Loucy (cell line): ENCODE measurements around the gene NKX2-4.

Experiments used
- H2AFZ ChIP-seq: fragments of 200-600 bp; sonication (generic); 2 replicates; pipeline ENCODE4 v1.6.0; 2016; ENCODE audit warnings: antibody characterized with exemption, mild to moderate bottlenecking, low read length, moderate library complexity
- H3F3A ChIP-seq: fragments of 200-600 bp; 2 replicates; pipeline ENCODE4 v1.6.0; 2016; ENCODE audit warnings: antibody characterized with exemption, low read depth, mild to moderate bottlenecking
- H3K27me3 ChIP-seq: fragments of 200-600 bp; sonication (generic); 2 replicates; pipeline ENCODE4 v1.6.1; 2014; ENCODE audit warnings: low read length, mild to moderate bottlenecking; ENCODE audit not compliant: insufficient read depth, poor library complexity, severe bottlenecking
- H3K36me3 ChIP-seq: fragments of 200-600 bp; sonication (generic); 2 replicates; pipeline ENCODE4 v1.6.1; 2016; ENCODE audit warnings: low read length; ENCODE audit not compliant: insufficient read depth
- H3K4me1 ChIP-seq: fragments of 200-600 bp; sonication (generic); 2 replicates; pipeline ENCODE4 v1.5.1; 2014; ENCODE audit warnings: low read length, mild to moderate bottlenecking; ENCODE audit not compliant: insufficient read depth, poor library complexity, severe bottlenecking
- H3K4me2 ChIP-seq: fragments of 200-600 bp; sonication (generic); 2 replicates; pipeline ENCODE4 v1.6.0; 2014; ENCODE audit warnings: antibody characterized with exemption, low read length, low read depth, mild to moderate bottlenecking; ENCODE audit not compliant: poor library complexity, severe bottlenecking
- H3K4me3 ChIP-seq: fragments of 200-600 bp; sonication (generic); 2 replicates; pipeline ENCODE4 v1.5.1; 2014; ENCODE audit warnings: low read length, mild to moderate bottlenecking, mixed read lengths; ENCODE audit not compliant: poor library complexity, severe bottlenecking
- H3K79me2 ChIP-seq: fragments of 200-600 bp; sonication (generic); 2 replicates; pipeline ENCODE4 v1.6.1; 2014; ENCODE audit warnings: low read length; ENCODE audit not compliant: insufficient read depth
- H3K9ac ChIP-seq: fragments of 200-600 bp; sonication (generic); 2 replicates; pipeline ENCODE4 v1.6.0; 2014; ENCODE audit warnings: mild to moderate bottlenecking, low read depth, low read length, moderate library complexity; ENCODE audit not compliant: poor library complexity, severe bottlenecking
- H3K9me2 ChIP-seq: fragments of 200-600 bp; sonication (generic); replicated peaks from 2 replicates; pipeline ENCODE4 v1.6.1; 2016; ENCODE audit warnings: low read depth, low read length, mixed read lengths
- H3K9me3 ChIP-seq: fragments of 200-600 bp; sonication (generic); 2 replicates; pipeline ENCODE4 v1.6.1; 2014; ENCODE audit warnings: mild to moderate bottlenecking, antibody characterized with exemption, low read length, low read depth; ENCODE audit not compliant: insufficient read depth
- H4K20me1 ChIP-seq: fragments of 200-600 bp; sonication (generic); 2 replicates; pipeline ENCODE4 v1.6.0; 2014; ENCODE audit warnings: antibody characterized with exemption, low read length, mild to moderate bottlenecking; ENCODE audit not compliant: insufficient read depth, poor library complexity, severe bottlenecking
- EZH2phosphoT487 ChIP-seq: fragments of 200-600 bp; IDR thresholded peaks from 2 replicates; pipeline ENCODE4 v1.6.1; 2018; ENCODE audit warnings: antibody characterized with exemption, mild to moderate bottlenecking, moderate library complexity, borderline replicate concordance
- TF ChIP-seq, protein P1 (sequence below): fragments of 200-600 bp; sonication (generic); conservative IDR thresholded peaks from 2 replicates; pipeline ENCODE4 v1.5.1; 2014; ENCODE audit warnings: mild to moderate bottlenecking, antibody characterized with exemption, low read length

Gene NKX2-4

DNA sequence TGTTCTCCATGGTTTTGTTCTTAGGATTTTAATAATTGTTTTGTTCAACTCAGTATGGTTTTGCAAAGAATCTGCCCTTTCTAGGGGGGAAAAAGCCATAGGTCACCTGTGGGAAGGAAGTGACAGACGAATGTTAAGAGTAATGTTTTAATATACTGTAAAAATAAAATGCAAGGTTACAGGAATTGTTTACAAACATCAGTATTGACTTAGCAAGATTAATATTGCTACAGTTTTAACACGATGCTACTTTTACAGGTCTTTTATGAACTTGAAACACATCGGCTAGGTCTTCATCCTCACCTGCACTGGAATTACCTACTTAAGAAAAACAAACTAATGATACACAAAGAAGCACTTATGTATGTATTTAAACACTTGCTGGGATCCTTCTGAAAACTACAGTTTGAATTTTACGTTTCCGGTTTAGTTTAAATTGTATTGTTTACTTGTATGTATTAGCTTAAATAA lies 1.7 kb upstream of the NKX2-4 start:
- H3K36me3 ChIP-seq, result no peaks in the 10 kb centered on the region
- no peaks in the 10 kb centered on the region for H3K9me3 ChIP-seq
- no peaks in the 10 kb centered on the region for H3K9me2 ChIP-seq
- no peak overlapping the region for H3K9ac ChIP-seq
- H3K79me2 ChIP-seq, result no peaks in the 10 kb centered on the region
- no peaks in the 10 kb centered on the region for H3K4me1 ChIP-seq
- no peak overlapping the region for H3K4me3 ChIP-seq
- H3K4me2 ChIP-seq, result no peak overlapping the region
- H2AFZ ChIP-seq, result no peak overlapping the region
- H3F3A ChIP-seq, result no peaks in the 10 kb centered on the region
- no peaks in the 10 kb centered on the region for H4K20me1 ChIP-seq
- no peaks in the 10 kb centered on the region for H3K27me3 ChIP-seq
- TF ChIP-seq, protein P1, sequence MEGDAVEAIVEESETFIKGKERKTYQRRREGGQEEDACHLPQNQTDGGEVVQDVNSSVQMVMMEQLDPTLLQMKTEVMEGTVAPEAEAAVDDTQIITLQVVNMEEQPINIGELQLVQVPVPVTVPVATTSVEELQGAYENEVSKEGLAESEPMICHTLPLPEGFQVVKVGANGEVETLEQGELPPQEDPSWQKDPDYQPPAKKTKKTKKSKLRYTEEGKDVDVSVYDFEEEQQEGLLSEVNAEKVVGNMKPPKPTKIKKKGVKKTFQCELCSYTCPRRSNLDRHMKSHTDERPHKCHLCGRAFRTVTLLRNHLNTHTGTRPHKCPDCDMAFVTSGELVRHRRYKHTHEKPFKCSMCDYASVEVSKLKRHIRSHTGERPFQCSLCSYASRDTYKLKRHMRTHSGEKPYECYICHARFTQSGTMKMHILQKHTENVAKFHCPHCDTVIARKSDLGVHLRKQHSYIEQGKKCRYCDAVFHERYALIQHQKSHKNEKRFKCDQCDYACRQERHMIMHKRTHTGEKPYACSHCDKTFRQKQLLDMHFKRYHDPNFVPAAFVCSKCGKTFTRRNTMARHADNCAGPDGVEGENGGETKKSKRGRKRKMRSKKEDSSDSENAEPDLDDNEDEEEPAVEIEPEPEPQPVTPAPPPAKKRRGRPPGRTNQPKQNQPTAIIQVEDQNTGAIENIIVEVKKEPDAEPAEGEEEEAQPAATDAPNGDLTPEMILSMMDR, result no peak
- no peak for TF ChIP-seq EZH2phosphoT487

DNA sequence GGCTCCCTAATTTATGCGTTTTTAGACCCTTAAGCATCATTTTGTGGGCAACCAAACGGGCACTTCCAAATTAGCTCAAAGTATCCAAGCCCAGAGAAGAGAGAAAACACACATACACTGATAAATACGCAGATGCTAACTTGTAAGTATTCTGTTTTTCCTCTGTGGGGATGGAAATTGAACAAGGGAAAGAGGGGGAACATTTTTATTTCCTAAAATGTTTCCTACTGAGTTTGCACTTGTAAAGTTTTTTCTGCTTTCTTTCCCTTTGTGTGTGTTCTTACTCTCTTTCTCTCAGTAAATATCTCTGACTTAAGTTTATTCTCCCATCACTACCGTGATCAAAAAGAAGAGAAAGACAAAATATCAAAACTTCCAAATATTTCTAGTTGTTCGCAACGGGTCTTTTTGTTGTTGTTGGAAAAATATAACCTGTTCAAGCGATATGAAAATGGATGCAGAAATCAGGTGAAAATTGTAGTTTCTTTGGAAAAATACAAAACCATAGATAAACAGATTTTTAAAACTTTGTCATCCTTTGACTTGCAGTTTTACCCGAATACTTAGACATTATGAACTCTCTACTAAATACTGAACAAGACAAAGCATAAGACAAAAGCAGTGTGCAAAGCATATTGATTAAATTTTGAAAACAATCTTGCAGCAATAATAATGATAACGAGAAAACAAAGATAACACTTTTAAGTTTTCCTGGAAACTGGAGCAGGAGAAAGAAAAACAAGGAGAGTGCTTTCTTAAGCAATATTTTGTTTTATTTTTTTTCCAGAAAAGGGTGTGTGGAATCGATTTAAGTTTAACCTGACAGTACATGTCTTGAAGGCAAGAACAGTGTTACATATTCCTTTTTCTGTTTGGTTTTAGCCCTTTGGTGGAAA lies 1.0 kb upstream of the NKX2-4 start:
- Histone ChIP-seq H2AFZ (no peak overlapping the region), H3F3A (no peaks in the 10 kb centered on the region), H4K20me1 (no peaks in the 10 kb centered on the region), H3K9me2 (no peaks in the 10 kb centered on the region), H3K4me3 (no peak overlapping the region), H3K9ac (no peak overlapping the region), H3K9me3 (no peaks in the 10 kb centered on the region), H3K27me3 (no peaks in the 10 kb centered on the region), H3K4me2 (no peak overlapping the region), H3K4me1 (no peaks in the 10 kb centered on the region), H3K36me3 (no peaks in the 10 kb centered on the region), H3K79me2 (no peaks in the 10 kb centered on the region)
- TF ChIP-seq, protein P1, result no peak
- no peak for TF ChIP-seq EZH2phosphoT487

DNA sequence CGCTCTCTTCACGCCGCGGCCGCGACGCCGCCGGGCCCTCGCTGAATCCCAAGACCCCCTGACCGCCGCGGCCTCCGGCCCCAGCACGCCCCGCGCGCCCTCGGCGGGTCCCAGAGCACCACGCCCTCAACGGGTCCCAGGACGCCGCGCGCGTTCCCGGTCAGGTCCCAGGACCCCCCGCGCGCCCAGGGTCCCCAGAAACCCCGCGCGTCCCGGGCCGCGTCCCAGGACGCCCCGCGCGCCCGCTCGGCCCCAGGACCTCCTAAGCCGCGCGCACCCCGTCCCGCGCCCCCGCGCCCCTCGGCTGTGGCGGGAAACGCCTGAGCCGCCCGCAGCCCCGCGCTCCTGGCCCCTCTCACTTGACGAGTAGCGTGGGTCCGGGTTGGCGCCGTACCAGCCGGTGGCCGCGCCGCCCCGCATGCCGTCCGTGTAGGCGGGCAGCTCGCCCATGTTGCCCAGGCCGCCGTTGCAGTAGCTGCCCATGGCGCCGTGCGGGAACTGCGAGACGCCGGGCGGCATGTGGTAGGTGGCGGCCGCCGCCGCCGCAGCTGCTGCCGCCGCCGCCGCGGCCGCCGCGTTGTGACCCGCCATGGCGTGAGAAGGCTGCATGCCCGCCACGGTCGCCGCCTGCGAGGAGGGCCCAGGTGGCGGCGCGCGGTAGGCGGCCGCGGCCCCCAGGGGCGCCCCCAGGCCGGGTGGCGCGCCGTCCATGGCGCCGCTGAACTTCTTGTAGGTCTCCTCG lies 556 bp downstream of the NKX2-4 start:
- no peak overlapping the region for H3K9ac ChIP-seq
- H3K9me2 ChIP-seq, result no peaks in the 10 kb centered on the region
- H3K4me3 ChIP-seq, result no peak overlapping the region
- H3K9me3 ChIP-seq, result no peaks in the 10 kb centered on the region
- no peaks in the 10 kb centered on the region for H3K79me2 ChIP-seq
- TF ChIP-seq, protein P1, result no peak
- no peak for TF ChIP-seq EZH2phosphoT487
- no peaks in the 10 kb centered on the region for H4K20me1 ChIP-seq
- no peaks in the 10 kb centered on the region for H3F3A ChIP-seq
- H3K4me1 ChIP-seq, result no peaks in the 10 kb centered on the region
- no peaks in the 10 kb centered on the region for H3K27me3 ChIP-seq
- no peaks in the 10 kb centered on the region for H3K36me3 ChIP-seq
- H3K4me2 ChIP-seq, result no peak overlapping the region
- no peak overlapping the region for H2AFZ ChIP-seq
